Activated naive CD4-positive, alpha-beta T cell treated with anti-CD3 and anti-CD28 coated beads, Interleukin-2, amount 50 U/mL, for 24 hours (primary cell): ENCODE results near the gene RASA3.

Experiments used
- H3K27ac Mint-ChIP-seq: one replicate; pipeline ENCODE4 v1.8.0; 2021; ENCODE audit warnings: mild to moderate bottlenecking, mixed read lengths
- H3K27me3 Mint-ChIP-seq: one replicate; pipeline ENCODE4 v1.8.0; 2021; ENCODE audit warnings: mixed read lengths
- H3K36me3 Mint-ChIP-seq: one replicate; pipeline ENCODE4 v1.8.0; 2021; ENCODE audit warnings: mixed read lengths
- H3K4me1 Mint-ChIP-seq: one replicate; pipeline ENCODE4 v1.8.0; 2021; ENCODE audit warnings: mixed read lengths
- H3K4me3 Mint-ChIP-seq: one replicate; pipeline ENCODE4 v1.8.0; 2021; ENCODE audit warnings: mild to moderate bottlenecking, mixed read lengths
- H3K9me3 Mint-ChIP-seq: one replicate; pipeline ENCODE4 v1.8.0; 2021; ENCODE audit warnings: mixed read lengths

The RASA3 gene

DNA sequence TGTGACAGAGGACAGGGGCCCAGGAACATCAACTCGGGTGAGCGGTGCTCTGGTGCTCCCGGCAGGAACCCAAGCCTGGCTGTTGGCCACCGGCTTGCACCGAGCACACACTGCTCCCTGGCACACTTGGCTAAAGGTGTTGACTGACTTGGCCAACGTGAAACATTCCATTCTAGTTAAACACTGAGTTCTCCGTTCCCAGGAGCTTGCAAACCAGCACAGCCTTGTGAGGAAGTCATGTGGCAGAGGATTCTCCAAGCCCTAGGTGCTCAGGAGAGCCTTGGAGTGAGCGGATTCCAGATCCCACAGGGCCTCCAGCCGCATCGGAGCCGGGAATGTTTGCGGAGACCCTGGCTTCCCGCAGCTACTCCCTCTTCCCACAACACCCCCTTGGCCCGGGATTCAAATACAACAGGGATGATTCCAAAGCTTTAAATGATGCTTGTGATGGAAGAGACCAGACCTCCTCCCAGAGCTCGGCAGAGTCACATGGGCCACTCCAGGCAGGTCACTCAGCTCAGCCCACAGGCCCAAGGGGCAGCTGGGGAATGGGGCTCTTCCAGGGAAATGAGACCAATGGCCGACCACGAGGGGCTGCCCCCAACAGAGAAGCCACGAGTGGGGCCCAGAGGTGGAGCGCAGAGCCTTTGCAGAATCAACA, 161.5 kb downstream of the RASA3 start:
- H3K9me3 Mint-ChIP-seq: no peaks in the 10 kb centered on the region
- no peaks in the 10 kb centered on the region for H3K4me1 Mint-ChIP-seq
- H3K27ac Mint-ChIP-seq: no peak overlapping the region
- H3K27me3 Mint-ChIP-seq: no peaks in the 10 kb centered on the region
- peaks cover 4% of the 10 kb centered on the region for H3K36me3 Mint-ChIP-seq
- H3K4me3 Mint-ChIP-seq: no peak overlapping the region

DNA sequence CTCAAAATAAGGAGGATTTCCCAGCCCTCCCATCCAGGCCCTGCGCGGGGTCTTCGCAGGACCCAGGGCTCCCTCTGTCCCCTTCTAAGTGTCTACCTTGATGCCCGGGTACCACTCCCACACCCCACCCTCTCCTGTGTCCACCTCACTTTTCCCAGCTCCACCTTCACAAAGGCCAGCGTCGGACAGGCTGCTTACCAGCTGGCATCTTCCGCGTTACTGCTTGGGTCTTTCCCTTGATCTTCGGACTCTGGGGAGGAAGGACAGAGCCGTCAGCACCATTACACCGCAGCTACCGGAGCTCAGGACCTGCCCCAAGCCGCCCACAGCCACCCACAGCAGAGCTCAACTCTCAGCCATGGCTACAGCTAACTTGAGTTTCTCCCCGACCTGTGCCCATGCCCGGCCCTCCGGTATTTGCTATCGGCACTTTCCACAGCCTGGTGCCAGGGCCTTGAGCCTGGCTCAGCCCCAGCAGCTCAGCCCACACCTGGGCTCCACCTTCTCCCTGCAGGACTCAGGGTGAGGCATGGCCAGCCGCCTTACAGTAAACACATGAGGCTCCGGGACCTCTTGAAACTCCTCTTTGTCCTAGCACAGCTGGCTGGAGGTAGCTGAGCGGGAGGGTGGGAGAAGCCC, 162.3 kb downstream of the RASA3 start:
- no peak overlapping the region for H3K4me3 Mint-ChIP-seq
- H3K27ac Mint-ChIP-seq: no peak overlapping the region
- no peaks in the 10 kb centered on the region for H3K27me3 Mint-ChIP-seq
- peaks cover 1% of the 10 kb centered on the region for H3K36me3 Mint-ChIP-seq
- no peaks in the 10 kb centered on the region for H3K4me1 Mint-ChIP-seq
- H3K9me3 Mint-ChIP-seq: no peaks in the 10 kb centered on the region

DNA sequence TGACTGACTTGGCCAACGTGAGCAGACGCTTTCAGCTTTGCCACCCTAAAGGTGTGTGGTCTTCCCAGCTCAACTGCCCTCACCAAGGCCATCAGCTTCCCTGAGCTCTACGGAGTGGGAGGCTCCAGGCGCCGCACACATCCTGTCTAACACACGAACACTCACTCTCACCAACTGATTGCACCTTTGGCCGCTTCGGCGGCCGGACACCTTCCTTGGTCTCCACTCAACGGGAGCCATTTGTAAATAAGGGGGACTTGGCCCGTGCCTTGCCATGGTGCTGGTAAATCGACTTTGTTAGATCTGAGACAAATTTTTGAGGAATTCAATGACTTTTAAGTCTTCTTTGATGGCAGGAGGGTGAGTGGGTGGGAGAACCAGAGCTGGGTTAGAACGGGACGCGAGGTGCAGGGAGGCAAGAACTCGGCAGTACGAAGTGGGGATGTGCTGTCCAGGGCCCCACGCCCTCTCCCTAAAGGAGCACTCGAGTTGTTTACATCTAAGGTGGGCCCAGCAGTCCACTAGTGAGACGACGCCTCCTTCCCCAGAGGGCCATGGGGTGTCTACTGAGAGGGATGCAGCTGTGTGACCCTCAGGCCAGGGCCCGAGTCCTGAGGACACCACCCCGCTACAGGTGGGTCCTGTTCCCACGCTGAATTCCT, 163.0 kb downstream of the RASA3 start:
- no peak overlapping the region for H3K27ac Mint-ChIP-seq
- no peaks in the 10 kb centered on the region for H3K27me3 Mint-ChIP-seq
- H3K4me1 Mint-ChIP-seq: no peaks in the 10 kb centered on the region

DNA sequence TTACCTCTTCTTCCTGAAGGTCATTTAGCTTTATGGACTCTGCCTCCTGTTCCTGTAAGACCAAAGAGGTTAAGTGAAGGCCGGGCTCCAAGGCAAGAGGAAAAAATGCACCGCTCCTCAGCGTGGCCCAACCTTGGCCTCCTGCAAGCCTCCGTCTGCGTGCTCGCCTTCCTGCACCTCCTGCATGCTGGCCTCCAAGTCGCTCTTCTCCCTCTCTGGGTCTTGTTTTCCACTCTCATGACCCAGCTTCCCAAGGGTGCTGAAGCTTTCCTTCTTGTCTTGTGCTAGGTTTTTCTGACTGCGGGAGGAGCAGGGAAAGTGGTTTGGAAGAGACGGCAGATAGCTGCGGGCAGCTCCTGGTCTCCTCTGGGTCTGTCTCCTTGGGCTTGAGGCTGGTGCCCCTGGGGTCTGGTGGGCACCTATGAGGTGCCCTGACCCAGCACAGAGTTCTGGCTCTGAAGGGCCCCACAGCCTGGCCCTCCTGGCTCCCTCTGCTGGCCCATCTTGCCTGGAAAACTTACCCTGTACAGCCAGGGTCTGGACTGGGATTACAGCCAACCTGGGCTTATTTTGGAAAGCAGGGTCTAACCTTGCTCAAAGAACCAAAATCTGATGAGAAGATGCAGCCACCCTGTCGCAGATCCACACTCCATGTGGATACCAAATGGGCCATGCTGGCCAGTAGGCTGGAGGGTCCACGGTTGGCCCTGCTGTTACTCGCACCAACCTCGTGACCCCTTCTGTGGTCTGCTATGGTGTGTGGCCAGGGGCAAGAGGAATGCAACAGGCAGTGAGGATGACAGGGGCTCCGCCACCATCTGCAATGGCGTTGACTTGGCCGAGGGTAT, 163.7 kb downstream of the RASA3 start:
- no peaks in the 10 kb centered on the region for H3K27me3 Mint-ChIP-seq
- no peaks in the 10 kb centered on the region for H3K4me1 Mint-ChIP-seq
- H3K36me3 Mint-ChIP-seq: peaks cover 1% of the 10 kb centered on the region
- no peak overlapping the region for H3K27ac Mint-ChIP-seq
- no peak overlapping the region for H3K4me3 Mint-ChIP-seq
- no peaks in the 10 kb centered on the region for H3K9me3 Mint-ChIP-seq

More for the DNA sequence above, 163.0 kb downstream of the RASA3 start:
- Mint-ChIP-seq H3K9me3 (no peaks in the 10 kb centered on the region), H3K4me3 (no peak overlapping the region), H3K36me3 (peaks cover 1% of the 10 kb centered on the region)

DNA sequence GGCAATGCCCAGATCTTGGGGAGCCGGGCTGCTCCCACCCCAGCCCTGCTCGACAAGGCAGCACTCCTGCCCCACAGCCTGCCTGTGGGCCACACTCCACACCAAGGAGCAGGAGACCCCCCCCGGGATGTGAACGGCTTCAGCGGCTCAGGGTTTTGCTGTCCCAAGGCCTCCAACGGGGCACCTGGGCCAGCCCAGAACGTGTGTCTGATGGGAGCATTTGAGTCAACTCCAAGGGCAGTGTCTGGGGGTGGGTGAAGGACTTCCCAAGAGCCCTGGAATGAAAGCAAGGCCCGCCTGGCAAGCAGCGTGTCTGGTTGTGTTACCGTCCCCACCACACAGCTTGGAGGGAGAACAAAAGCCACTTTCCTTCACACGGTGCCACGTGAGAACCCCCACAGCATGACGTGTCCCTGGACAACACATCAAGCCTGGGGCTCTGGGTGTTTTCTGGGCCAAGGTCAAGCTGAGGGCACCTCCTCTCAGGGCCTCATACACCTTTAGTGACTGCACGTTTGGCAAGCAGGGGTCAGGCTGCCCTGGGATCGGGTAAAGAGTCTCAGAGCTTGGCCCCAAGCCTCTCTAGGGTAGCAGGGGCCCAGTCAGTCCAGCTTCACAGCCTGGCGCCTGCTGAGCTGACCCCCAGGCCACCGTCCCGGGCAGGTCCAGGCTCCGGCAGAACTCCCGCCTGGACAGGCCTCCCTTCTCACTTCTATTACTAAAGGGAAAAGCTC, 164.5 kb downstream of the RASA3 start:
- Mint-ChIP-seq H3K27me3 (no peaks in the 10 kb centered on the region), H3K9me3 (no peaks in the 10 kb centered on the region), H3K4me1 (no peaks in the 10 kb centered on the region), H3K36me3 (peaks cover 1% of the 10 kb centered on the region), H3K4me3 (no peak overlapping the region), H3K27ac (no peak overlapping the region)

DNA sequence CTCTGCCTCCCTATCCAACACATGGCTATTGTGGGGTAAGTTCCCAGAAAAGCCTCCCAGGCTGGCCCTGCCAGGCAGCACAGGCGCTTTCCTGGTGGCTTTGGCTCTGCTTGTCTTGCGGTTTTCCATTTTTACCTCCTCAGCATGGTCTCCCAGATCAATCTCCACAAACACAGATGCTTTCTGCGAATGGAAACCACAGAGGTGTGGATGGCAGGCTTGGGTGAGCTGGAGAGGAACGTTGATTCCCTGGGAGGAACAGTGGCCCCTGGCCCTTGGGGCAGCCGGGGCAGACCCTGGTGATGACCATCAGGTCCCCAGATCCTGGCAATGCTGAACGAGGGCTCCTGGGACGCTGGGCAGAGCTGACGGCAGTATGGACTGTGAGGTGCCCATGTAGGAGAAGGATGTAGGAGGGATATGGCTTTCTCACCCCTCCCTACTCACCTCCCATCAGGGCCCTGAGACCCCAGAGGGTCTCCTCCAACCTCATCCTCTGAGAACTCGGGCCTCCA, 165.2 kb downstream of the RASA3 start:
- no peak overlapping the region for H3K27ac Mint-ChIP-seq
- H3K4me1 Mint-ChIP-seq: no peaks in the 10 kb centered on the region
- no peak overlapping the region for H3K4me3 Mint-ChIP-seq
- H3K27me3 Mint-ChIP-seq: no peaks in the 10 kb centered on the region
- no peaks in the 10 kb centered on the region for H3K9me3 Mint-ChIP-seq
- peaks cover 1% of the 10 kb centered on the region for H3K36me3 Mint-ChIP-seq

DNA sequence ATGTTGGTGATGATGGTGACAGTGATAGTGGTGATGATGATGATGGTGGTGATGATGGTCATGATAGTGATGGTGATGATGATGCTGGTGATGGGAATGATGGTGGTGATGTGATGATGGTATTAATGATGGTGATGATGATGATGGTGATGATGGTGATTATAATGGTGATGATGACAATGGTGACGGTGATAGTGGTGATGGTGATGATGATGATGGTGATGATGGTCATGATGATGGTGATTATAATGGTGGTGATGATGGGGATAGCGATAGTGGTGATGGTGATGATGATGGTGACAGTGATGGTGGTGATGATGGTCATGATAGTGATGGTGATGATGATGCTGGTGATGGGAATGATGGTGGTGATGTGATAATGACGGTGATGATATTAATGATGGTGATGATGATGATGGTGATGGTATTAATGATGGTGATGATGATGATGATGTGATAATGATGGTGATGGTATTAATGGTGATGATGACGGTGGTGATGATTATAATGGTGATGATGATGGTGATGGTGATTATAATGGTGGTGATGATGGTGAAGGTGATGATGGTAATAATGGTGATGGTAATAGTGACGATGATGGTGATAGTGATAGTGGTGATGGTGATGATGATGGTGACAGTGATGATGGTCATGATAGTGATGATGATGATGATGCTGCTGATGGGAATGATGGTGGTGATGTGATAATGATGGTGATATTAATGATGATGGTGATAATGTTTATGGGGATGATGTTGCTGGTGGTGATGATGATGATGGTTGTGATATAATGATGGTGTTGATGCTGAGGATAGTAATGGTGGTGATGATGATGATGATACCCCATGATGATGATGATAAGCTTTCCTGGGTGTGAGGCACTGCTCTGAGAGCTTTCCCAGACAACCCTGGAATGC, 166.2 kb downstream of the RASA3 start:
- Mint-ChIP-seq H3K27ac (no peak overlapping the region), H3K36me3 (no peaks in the 10 kb centered on the region), H3K9me3 (no peaks in the 10 kb centered on the region), H3K4me3 (no peak overlapping the region), H3K27me3 (no peaks in the 10 kb centered on the region), H3K4me1 (no peaks in the 10 kb centered on the region)

DNA sequence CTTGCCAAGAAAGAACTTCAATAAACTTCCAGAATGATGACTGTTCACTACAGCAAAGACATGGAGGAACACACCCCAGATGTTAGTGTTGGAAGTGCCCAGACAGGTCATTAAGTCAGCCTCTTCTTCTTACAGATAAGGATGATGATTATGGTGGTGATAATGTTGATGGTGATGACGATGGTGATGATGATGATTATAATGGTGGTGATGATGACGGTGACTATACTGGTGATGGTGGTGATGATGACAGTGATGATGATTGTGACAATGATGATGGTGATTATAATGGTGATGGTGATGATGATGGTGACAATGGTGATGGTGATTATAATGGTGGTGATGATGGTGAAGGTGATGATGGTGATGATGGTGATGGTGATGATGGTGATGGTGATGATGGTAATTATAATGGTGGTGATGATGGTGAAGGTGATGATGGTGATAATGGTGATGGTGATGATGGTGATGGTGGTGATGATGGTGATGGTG, 167.0 kb downstream of the RASA3 start:
- Mint-ChIP-seq H3K4me1 (no peaks in the 10 kb centered on the region), H3K27ac (no peak overlapping the region), H3K9me3 (no peaks in the 10 kb centered on the region), H3K4me3 (no peak overlapping the region), H3K27me3 (no peaks in the 10 kb centered on the region), H3K36me3 (no peaks in the 10 kb centered on the region)

DNA sequence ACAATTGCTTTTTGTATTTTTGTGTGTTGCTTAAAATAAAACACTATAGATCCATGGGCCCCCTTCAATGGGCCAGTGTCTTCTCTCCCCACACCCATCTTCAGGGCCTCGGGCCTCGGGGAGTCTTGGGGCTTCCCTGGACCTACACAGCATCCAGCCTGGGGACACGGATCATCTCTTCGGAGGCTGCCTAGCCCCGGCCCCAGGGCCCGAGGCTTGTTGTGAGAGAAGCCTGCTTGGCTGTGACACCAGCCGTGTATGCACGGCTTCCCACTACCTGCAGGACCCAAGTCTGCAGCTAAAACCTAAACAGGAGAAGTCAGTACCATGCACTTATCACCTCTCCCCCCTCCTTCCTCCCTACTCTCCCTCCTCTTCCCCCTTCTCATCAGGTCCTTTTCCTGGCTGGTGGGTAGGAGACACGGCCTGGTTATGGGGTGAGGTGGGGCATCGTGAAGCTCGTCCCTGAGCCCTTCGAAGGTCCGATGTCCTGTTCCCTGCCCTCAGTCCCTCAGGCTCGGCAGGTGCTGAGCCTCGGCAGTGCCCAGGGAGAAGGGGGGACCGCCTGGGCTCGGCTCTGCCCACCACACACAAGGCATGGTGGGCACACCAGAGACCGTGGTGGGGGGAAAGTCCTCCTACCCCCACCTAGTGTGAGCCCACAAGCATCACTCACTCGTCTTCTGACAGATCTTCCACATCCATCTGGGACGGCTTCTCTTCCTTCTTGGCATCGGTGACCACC, 168.0 kb downstream of the RASA3 start:
- no peak overlapping the region for H3K27ac Mint-ChIP-seq
- H3K27me3 Mint-ChIP-seq: no peaks in the 10 kb centered on the region
- H3K4me1 Mint-ChIP-seq: no peaks in the 10 kb centered on the region
- no peaks in the 10 kb centered on the region for H3K9me3 Mint-ChIP-seq
- peaks cover 3% of the 10 kb centered on the region for H3K36me3 Mint-ChIP-seq
- no peak overlapping the region for H3K4me3 Mint-ChIP-seq

DNA sequence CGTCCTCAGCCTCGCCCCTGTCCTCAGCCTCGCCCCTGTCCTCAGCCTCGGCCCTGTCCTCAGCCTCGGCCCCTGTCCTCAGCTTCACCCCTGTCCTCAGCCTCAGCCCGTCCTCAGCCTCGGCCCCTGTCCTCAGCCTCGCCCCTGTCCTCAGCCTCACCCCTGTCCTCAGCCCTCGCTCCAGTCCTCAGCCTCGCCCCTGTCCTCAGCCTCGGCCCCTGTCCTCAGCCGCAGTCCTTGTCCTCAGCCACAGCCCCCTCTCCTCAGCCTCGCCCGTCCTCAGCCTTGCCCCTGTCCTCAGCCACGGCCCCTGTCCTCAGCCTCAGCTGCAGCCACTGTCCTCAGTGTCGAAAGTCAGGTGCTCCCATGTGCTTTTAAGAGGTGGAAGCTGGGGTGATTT, 169.0 kb downstream of the RASA3 start:
- H3K4me1 Mint-ChIP-seq: no peaks in the 10 kb centered on the region
- no peaks in the 10 kb centered on the region for H3K9me3 Mint-ChIP-seq
- H3K27ac Mint-ChIP-seq: no peak overlapping the region
- no peak overlapping the region for H3K4me3 Mint-ChIP-seq
- peaks cover 9% of the 10 kb centered on the region for H3K36me3 Mint-ChIP-seq
- H3K27me3 Mint-ChIP-seq: no peaks in the 10 kb centered on the region

DNA sequence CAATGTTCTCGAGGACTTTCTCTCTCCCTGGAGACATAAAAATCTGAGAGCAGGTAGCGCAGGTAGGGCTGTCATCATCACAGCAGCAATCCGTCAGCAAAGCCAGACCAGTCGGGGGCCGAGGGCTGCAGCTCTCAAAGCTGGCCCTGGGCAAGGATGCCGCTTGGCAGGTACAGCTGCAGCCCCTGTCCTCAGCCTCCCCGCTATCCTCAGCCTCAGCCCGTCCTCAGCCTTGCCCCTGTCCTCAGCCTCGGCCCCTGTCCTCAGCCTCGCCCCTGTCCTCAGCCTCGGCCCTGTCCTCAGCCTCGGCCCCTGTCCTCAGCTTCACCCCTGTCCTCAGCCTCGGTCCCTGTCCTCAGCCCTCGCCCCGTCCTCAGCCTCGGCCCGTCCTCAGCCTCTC, 169.4 kb downstream of the RASA3 start:
- Mint-ChIP-seq H3K9me3 (no peaks in the 10 kb centered on the region), H3K4me3 (no peak overlapping the region), H3K36me3 (peaks cover 12% of the 10 kb centered on the region), H3K4me1 (no peaks in the 10 kb centered on the region), H3K27me3 (no peaks in the 10 kb centered on the region), H3K27ac (no peak overlapping the region)

DNA sequence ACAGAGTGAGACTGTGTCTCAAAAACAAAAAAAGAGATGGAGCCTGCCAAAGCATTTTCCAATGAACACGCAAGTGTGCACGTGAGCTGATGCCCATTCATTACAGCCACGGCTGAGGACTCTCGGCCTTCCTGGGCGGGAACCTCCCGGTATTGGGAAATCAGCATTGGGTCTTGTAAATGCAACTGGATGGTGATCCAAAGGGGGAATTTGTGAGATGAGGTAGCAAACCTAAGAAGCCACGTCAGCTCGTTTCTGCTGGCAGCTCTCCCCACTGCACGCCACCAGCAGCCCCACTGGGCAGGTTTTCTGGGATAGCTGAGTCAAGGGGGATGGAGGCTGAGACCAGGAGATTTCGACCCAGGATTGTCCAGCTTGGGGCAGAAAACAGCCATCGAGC, 170.0 kb downstream of the RASA3 start:
- no peak overlapping the region for H3K4me3 Mint-ChIP-seq
- no peaks in the 10 kb centered on the region for H3K4me1 Mint-ChIP-seq
- no peaks in the 10 kb centered on the region for H3K9me3 Mint-ChIP-seq
- H3K27ac Mint-ChIP-seq: no peak overlapping the region
- H3K36me3 Mint-ChIP-seq: peaks cover 12% of the 10 kb centered on the region
- H3K27me3 Mint-ChIP-seq: no peaks in the 10 kb centered on the region

DNA sequence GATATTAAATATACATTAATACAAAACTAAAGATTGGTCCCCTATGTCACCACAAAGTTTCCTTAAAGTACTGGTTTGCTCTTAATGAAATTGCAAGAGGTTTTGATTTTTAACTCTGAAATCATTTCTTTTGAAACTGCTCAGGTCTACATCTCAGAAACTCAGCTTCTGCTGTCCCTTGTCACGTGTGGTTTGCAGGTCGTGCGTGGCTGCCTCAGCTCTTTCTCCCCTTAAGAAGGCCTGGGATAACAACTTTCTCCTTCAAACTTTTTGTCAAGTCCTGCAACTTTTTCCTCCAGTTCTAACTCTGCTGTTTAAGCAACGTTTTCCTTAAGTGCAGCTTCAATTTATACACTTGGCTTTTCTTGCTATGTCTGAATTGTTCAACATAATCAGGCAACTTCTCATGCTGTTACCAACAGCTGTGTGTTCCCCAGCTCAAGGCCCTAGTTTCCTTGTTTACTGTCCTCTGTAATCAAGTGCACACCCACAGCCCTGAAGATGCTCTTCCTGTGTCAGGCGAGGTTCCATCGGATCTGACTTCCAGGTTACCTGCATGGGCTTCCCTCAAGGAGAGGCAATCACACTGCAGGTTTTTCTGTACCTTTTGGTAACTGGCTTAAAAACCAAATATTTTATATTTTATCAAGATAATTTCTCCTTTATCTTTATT, 172.0 kb downstream of the RASA3 start:
- Mint-ChIP-seq H3K27ac (peak overlapping the region; percentile 52), H3K27me3 (no peaks in the 10 kb centered on the region), H3K4me1 (no peaks in the 10 kb centered on the region), H3K4me3 (no peak overlapping the region), H3K36me3 (peaks cover 20% of the 10 kb centered on the region), H3K9me3 (no peaks in the 10 kb centered on the region)
